Activated naive CD4-positive, alpha-beta T cell treated with Interleukin-2 at 50 U/mL for 16 hours (primary cell): ENCODE results near the gene RNFT2.
"Not testable (repeated sequence)": the region's sequence is repeated elsewhere in the genome, so short reads cannot be mapped to it uniquely, and the experiment has no call there.

ENCODE experiments used
- DNase-seq: peaks from one replicate; pipeline ENCODE4 v3.0.0-alpha.2; 2020

RNFT2 gene

GRCh38 chr12:116745554-116745953, 7.4 kb downstream of the RNFT2 start:
- DNase-seq: no peak

DNA sequence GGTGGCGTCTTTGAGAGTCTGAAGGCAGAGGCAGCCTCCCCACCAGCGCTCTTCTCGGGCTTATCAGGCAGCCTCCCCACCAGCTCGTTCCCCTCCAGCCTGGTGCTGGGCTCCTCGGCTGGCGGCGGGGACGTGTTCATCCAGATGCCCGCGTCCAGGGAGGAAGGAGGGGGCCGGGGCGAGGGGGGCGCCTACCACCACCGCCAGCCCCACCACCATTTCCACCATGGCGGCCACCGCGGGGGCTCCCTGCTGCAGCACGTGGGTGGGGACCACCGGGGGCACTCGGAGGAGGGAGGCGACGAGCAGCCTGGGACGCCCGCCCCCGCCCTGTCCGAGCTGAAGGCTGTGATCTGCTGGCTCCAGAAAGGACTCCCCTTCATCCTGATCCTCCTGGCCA, 11.8 kb downstream of the RNFT2 start:
- DNase-seq: no peak

DNA sequence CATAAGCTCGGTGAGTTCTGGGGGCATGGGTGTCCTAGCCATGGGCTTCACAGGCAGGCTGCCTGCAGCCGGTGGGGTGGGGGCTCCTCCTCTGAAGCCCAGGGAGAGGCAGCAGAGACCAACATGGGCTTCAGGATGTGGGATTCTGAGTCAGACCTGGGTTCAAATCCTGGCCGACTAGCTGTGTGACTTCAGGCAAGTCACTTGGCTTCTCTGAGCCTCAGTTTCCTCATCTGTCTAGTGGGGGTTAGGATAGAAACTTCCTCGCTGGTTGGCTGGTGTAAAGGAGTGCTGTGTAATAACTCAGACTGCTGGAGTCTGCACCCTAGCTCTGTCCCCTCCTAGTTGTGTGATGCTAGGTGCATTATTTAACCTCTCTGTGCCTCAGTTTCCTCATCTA, 12.2 kb downstream of the RNFT2 start:
- DNase-seq: no peak

DNA sequence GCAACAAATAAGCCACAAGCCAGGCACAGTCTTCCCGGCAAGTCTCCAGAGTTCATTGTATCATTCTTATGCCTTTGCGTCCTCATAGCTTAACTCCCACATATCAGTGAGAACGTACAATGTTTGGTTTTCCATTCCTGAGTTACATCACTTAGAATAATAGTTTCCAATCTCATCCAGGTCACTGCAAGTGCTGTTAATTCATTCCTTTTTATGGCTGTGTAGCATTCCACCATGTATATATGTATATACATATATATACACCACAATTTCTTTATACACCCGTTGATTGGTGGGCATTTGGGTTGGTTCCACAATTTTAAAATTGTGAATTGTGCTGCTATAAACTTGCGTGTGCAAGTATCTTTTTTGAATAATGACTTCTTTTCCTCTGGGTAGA, 16.0 kb downstream of the RNFT2 start:
- DNase-seq: not testable (repeated sequence)

DNA sequence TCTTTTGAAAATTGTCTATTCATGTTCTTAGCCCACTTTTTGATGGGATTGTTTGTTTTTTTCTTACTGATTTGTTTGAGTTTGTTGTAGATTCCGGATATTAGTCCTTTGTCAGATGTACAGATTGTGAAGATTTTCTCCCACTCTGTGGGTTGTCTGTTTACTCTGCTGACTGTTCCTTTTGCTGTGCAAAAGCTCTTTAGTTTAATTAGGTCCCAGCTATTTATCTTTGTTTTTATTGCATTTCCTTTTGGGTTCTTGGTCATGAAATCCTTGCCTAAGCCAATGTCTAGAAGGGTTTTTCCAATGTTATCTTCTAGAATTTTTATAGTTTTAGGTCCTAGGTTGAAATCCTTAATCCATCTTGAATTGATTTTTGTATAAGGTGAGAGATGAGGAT, 16.7 kb downstream of the RNFT2 start:
- not testable (repeated sequence) for DNase-seq

DNA sequence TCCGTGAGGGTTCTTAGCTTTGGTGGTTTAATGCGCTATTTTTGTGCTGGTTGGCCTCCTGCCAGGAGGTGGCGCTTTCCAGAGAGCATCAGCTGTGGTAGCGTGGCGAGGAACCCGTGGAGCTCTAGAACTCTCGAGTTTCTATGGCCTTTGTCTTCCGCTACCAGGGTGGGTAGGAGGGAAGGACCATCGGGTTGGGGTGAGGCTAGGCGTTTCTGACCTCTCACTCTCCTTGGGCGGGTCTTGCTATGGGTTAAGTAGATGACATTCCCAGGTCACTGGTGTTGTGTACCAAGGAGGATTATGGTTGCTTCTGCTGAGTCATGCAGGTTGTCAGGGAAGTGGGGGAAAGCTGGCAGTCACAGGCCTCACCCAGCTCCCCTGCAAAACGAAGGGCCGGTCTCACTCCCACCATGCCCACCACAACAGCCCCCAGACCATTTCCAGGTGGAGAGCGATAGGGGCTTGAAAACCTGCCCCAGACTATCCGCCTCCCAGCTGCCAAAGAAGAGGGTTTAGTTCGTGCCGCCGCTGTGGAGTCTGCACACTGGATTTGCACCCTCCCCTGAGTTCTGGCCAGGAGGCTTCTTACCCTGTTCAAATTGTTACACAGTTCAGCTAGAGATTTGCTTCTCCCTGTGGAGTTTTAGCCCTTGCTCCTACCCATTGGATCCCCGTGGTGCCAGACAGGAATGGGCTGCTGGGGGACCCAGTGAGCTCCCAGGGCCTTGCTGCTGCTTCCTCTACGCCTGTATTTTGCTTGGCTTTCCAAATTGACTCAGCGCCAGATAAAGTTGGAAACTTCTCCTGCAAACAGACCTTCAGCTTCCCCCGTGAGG, 21.9 kb downstream of the RNFT2 start:
- DNase-seq: peak; percentile 26

GRCh38 chr12:116760622-116761020, 22.5 kb downstream of the RNFT2 start:
- no peak for DNase-seq

DNA sequence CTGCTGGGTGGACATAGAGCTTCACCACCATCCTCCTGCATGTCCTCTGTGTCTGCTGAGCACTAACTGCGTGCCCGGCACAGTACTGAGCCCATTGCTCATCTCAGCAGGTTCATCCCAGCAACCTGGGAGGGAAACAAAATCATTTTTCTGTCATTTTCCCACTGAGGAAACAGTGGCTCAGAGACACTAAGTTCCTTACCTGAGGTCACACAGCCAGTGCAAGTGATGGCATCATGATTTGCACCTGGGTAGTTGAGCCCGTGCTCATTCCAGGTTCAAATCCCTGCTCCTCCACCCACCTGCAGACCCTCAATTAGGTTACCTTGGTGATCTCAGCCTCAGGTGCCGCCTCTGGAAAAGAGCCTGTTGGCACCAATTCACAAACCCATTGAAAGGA, 23.4 kb downstream of the RNFT2 start:
- DNase-seq: no peak

DNA sequence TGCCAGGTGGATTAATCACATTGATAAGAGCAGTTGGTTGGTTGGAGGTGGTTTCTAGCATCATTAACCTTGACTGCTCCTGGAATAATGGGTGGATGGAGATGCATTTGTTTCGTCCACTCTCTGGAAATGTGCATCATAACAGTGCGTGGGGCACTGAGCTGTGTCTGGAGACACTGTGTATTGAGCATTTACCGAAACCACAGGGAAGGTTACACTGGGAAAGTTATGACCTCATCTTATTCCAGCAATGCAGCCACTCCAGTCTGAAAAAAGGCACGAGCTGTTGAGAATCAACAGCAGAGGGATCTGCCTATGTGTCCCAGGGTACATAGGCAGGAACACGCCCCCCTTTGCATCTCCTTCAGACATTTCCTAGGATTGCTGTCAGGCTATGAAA, 27.2 kb downstream of the RNFT2 start:
- no peak for DNase-seq

DNA sequence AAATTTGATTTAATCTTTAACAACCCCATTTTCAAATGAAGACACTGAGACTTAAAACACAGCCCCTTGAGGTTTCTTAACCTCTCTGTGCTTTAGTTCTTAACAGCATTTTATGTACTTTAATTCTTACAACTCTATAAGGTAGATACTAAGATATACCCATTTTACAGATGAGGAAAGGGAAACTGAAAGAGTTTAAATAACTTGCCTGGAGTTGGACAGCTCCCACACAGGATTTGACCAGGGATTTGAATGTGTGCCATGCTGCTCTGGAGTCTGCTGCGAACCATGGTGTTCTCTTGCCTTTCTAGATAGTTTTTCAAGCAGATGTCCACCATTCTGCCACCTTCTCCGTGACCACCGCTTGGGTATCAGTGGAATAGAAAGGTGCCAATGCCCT, 28.2 kb downstream of the RNFT2 start:
- no peak for DNase-seq

GRCh38 chr12:116766746-116767145, 28.6 kb downstream of the RNFT2 start:
- DNase-seq: no peak

GRCh38 chr12:116771651-116772050, 33.5 kb downstream of the RNFT2 start:
- DNase-seq: no peak

DNA sequence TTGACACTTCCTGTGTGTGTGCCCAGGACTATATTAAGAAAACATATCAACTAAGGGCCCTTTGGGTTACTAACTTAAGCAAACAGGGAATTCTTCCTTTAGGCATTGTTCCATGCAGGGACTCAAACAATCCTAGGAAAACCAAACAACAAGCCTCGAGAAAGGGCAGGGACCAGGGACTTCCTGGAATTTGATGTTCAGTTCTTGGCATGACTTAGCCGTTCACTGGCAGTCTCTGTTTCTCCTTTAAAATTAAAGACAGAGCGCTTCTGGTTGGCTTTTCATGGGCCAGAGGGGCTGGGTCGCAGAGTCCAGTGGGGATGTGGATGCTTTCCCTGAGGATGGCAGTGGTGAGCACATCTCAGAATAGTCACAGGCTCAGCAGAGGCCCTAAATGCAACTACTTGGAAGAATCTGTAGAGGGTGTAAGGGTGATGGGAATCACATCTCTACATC, 35.2 kb downstream of the RNFT2 start:
- no peak for DNase-seq

GRCh38 chr12:116774020-116774419, 35.9 kb downstream of the RNFT2 start:
- no peak for DNase-seq

GRCh38 chr12:116777245-116777644, 39.1 kb downstream of the RNFT2 start:
- DNase-seq: no peak

- DNase-seq: no peak
These were observed 41.5 kb downstream of the RNFT2 start for GRCh38 chr12:116779597-116779996.

GRCh38 chr12:116780942-116781341, 42.8 kb downstream of the RNFT2 start:
- no peak for DNase-seq

- DNase-seq: no peak
These were observed 45.6 kb downstream of the RNFT2 start for GRCh38 chr12:116783525-116784237.

- DNase-seq: no peak
These were observed 46.1 kb downstream of the RNFT2 start for GRCh38 chr12:116784238-116784612.

- DNase-seq: not testable (repeated sequence)
These were observed 51.4 kb downstream of the RNFT2 start for GRCh38 chr12:116789562-116789961.

- DNase-seq: no peak
These were observed 52.0 kb downstream of the RNFT2 start for GRCh38 chr12:116790066-116790465.

DNA sequence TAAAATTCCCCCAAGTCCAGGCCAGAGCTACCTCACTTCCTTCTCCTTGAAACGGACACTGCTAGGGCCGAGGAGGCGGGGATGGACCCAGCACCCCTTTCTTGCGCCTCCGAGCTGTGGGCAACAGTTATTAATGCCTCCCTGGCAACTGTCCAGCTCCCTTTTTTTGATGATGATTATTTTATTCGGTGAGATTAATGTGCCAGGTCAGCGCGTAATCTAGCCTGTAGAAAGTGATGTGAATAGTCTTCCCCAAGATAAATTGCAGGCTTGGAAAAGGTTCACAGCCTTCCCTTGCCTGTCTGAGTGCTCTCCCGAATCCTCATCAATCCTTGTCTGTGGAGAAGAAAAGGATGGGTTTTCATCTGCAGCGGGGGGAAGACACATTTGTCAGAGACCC, 54.3 kb downstream of the RNFT2 start:
- no peak for DNase-seq

- DNase-seq: no peak
These were observed 56.6 kb downstream of the RNFT2 start for GRCh38 chr12:116794725-116795124.

GRCh38 chr12:116797885-116798284, 59.8 kb downstream of the RNFT2 start:
- DNase-seq: no peak
